ENCODE data around the gene CTSS. TPM values are rescaled to one million over a fixed set of nuclear protein-coding genes. Genes with fewer than 3 reads are reported as not detected.
"Not testable (repeated sequence)": the region's sequence is repeated elsewhere in the genome, so short reads cannot be mapped to it uniquely, and the experiment has no call there.

Gene CTSS
- polyA plus RNA-seq, 4 donors = 34.0 to 128 (median 69.6) TPM

- WGBS, 3 donors = 85 to 90% (median 89%) methylated on average over 4 of the region's 4 CpGs
- no peak for FAIRE-seq
- no peaks in the 10 kb centered on the region for H3K4me1 ChIP-seq (ENCODE audit: control insufficient read depth in 3 of 3, insufficient read depth in 2 of 3, low read depth in 1 of 3, low read length in 2 of 3)
These were observed 6.7 kb upstream of the CTSS start for GRCh38 chr1:150772326-150772725.

GRCh38 chr1:150767704-150768103 lies 2.1 kb upstream of the CTSS start:
- H3K9me3 ChIP-seq (ENCODE audit: control insufficient read depth in 2 of 2, insufficient read depth in 1 of 2, low read depth in 1 of 2, low read length in 1 of 2); DNase-seq; H3K27me3 ChIP-seq (ENCODE audit: control insufficient read depth in 3 of 3, insufficient read depth in 3 of 3, low read length in 3 of 3); H3K4me1 ChIP-seq (ENCODE audit: control insufficient read depth in 3 of 3, insufficient read depth in 2 of 3, low read depth in 1 of 3, low read length in 2 of 3); H3K27ac ChIP-seq (ENCODE audit: low read depth in 1 of 3, low read length in 2 of 3); FAIRE-seq; H3K36me3 ChIP-seq (ENCODE audit: control insufficient read depth in 3 of 3, insufficient read depth in 2 of 3, low read depth in 1 of 3, low read length in 3 of 3); H3K4me3 ChIP-seq (ENCODE audit: low read depth in 1 of 3, low read length in 3 of 3): not testable (repeated sequence)
- 50 to 89% (median 80%) methylated on average over 1 of the region's 1 CpG for WGBS, 3 donors

More at GRCh38 chr1:150772326-150772725, 6.7 kb upstream of the CTSS start:
- no peak overlapping the region for H3K4me3 ChIP-seq (ENCODE audit: low read depth in 1 of 3, low read length in 3 of 3)
- no peak for DNase-seq
- no peaks in the 10 kb centered on the region for H3K9me3 ChIP-seq (ENCODE audit: control insufficient read depth in 2 of 2, insufficient read depth in 1 of 2, low read depth in 1 of 2, low read length in 1 of 2)
- no peaks in the 10 kb centered on the region for H3K36me3 ChIP-seq (ENCODE audit: control insufficient read depth in 3 of 3, insufficient read depth in 2 of 3, low read depth in 1 of 3, low read length in 3 of 3)
- H3K27me3 ChIP-seq (ENCODE audit: control insufficient read depth in 3 of 3, insufficient read depth in 3 of 3, low read length in 3 of 3) = no peaks in the 10 kb centered on the region
- H3K27ac ChIP-seq (ENCODE audit: low read depth in 1 of 3, low read length in 2 of 3) = no peak overlapping the region

GRCh38 chr1:150765977-150766301 lies 361 bp upstream of the CTSS start:
- not testable (repeated sequence) for FAIRE-seq; DNase-seq; H3K9me3 ChIP-seq (ENCODE audit: control insufficient read depth in 2 of 2, insufficient read depth in 1 of 2, low read depth in 1 of 2, low read length in 1 of 2); H3K4me3 ChIP-seq (ENCODE audit: low read depth in 1 of 3, low read length in 3 of 3); H3K27me3 ChIP-seq (ENCODE audit: control insufficient read depth in 3 of 3, insufficient read depth in 3 of 3, low read length in 3 of 3); H3K36me3 ChIP-seq (ENCODE audit: control insufficient read depth in 3 of 3, insufficient read depth in 2 of 3, low read depth in 1 of 3, low read length in 3 of 3); H3K4me1 ChIP-seq (ENCODE audit: control insufficient read depth in 3 of 3, insufficient read depth in 2 of 3, low read depth in 1 of 3, low read length in 2 of 3)
- peak overlapping the region; percentile 31 to 89 (median 41) for H3K27ac ChIP-seq (ENCODE audit: low read depth in 1 of 3, low read length in 2 of 3)
- WGBS, 3 donors = 62 to 75% (median 71%) methylated on average over 1 of the region's 1 CpG

DNA sequence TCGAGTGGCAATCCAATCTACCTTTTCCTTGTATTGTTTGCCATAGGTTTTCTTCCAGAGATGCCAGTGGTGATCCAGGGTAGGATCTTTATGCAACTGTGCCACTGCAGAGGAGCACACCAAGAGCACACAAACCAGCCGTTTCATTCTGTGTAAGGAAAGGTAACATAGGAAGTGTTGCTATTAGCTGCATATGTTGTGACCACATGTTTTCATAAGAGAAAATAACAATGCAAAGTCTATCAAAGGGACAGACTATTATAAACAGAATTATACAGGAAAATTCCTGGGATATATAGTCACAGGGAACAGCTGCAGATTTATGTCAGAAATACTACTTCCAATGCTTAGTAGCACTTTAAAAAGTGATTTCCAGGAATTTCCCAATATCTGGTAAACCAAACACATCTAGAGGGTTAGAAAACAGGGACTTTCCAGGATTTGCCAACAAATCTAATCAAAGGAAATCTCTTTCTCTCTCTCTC lies 919 bp downstream of the CTSS start:
- Histone ChIP-seq H3K9me3 (ENCODE audit: control insufficient read depth in 2 of 2, insufficient read depth in 1 of 2, low read depth in 1 of 2, low read length in 1 of 2) (peaks cover 0 to 10% of the 10 kb centered on the region in 2 donors), H3K4me3 (ENCODE audit: low read depth in 1 of 3, low read length in 3 of 3) (peak overlapping the region in 2 of 3 donors; percentile 18 to 49), H3K27me3 (ENCODE audit: control insufficient read depth in 3 of 3, insufficient read depth in 3 of 3, low read length in 3 of 3) (no peaks in the 10 kb centered on the region), H3K36me3 (ENCODE audit: control insufficient read depth in 3 of 3, insufficient read depth in 2 of 3, low read depth in 1 of 3, low read length in 3 of 3) (peaks cover 0 to 3% (median 0%) of the 10 kb centered on the region in 3 donors), H3K4me1 (ENCODE audit: control insufficient read depth in 3 of 3, insufficient read depth in 2 of 3, low read depth in 1 of 3, low read length in 2 of 3) (peaks cover 0 to 2% (median 0%) of the 10 kb centered on the region in 3 donors), H3K27ac (ENCODE audit: low read depth in 1 of 3, low read length in 2 of 3) (peak overlapping the region in 2 of 3 donors; percentile 7 to 32)
- FAIRE-seq = no peak
- 15 to 20% (median 15%) methylated on average over 2 of the region's 2 CpGs for WGBS, 3 donors
- DNase-seq = peak; percentile 36 to 45

- WGBS, 3 donors = 82 to 94% (median 87%) methylated on average over 3 of the region's 3 CpGs
- no peak for FAIRE-seq
- Histone ChIP-seq H3K4me1 (ENCODE audit: control insufficient read depth in 3 of 3, insufficient read depth in 2 of 3, low read depth in 1 of 3, low read length in 2 of 3) (peaks cover 0 to 2% (median 0%) of the 10 kb centered on the region in 3 donors), H3K27me3 (ENCODE audit: control insufficient read depth in 3 of 3, insufficient read depth in 3 of 3, low read length in 3 of 3) (no peaks in the 10 kb centered on the region), H3K36me3 (ENCODE audit: control insufficient read depth in 3 of 3, insufficient read depth in 2 of 3, low read depth in 1 of 3, low read length in 3 of 3) (peaks cover 0 to 3% (median 0%) of the 10 kb centered on the region in 3 donors), H3K4me3 (ENCODE audit: low read depth in 1 of 3, low read length in 3 of 3) (no peak overlapping the region), H3K27ac (ENCODE audit: low read depth in 1 of 3, low read length in 2 of 3) (no peak overlapping the region), H3K9me3 (ENCODE audit: control insufficient read depth in 2 of 2, insufficient read depth in 1 of 2, low read depth in 1 of 2, low read length in 1 of 2) (peaks cover 0 to 10% of the 10 kb centered on the region in 2 donors)
- no peak for DNase-seq
These were observed 2.6 kb downstream of the CTSS start for GRCh38 chr1:150763018-150763417.

DNA sequence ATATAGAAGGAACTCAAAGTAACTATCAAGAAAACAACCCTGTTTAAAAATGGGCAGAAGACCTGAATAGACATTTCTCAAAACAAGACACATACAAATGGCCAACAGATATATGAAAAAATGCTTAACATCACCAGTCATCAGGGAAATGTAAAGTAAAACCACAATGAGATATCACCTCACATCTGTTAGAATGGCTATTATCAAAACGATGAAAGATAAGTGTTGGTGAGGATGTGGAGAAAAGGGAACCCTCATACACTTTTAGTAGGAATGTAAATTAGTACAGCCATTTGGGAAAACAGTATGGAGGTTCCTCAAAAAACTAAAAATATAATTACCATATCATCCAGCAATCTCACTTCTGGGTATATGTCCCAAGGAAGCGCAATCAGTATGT lies 3.0 kb downstream of the CTSS start:
- peaks cover 0 to 10% of the 10 kb centered on the region in 2 donors for H3K9me3 ChIP-seq (ENCODE audit: control insufficient read depth in 2 of 2, insufficient read depth in 1 of 2, low read depth in 1 of 2, low read length in 1 of 2)
- no peak overlapping the region for H3K4me3 ChIP-seq (ENCODE audit: low read depth in 1 of 3, low read length in 3 of 3)
- H3K27ac ChIP-seq (ENCODE audit: low read depth in 1 of 3, low read length in 2 of 3) = no peak overlapping the region
- no peak for FAIRE-seq
- DNase-seq = no peak
- peaks cover 0 to 2% (median 0%) of the 10 kb centered on the region in 3 donors for H3K4me1 ChIP-seq (ENCODE audit: control insufficient read depth in 3 of 3, insufficient read depth in 2 of 3, low read depth in 1 of 3, low read length in 2 of 3)
- H3K36me3 ChIP-seq (ENCODE audit: control insufficient read depth in 3 of 3, insufficient read depth in 2 of 3, low read depth in 1 of 3, low read length in 3 of 3) = peaks cover 0 to 3% (median 0%) of the 10 kb centered on the region in 3 donors
- no peaks in the 10 kb centered on the region for H3K27me3 ChIP-seq (ENCODE audit: control insufficient read depth in 3 of 3, insufficient read depth in 3 of 3, low read length in 3 of 3)
- 77 to 83% (median 81%) methylated on average over 2 of the region's 2 CpGs for WGBS, 3 donors

DNA sequence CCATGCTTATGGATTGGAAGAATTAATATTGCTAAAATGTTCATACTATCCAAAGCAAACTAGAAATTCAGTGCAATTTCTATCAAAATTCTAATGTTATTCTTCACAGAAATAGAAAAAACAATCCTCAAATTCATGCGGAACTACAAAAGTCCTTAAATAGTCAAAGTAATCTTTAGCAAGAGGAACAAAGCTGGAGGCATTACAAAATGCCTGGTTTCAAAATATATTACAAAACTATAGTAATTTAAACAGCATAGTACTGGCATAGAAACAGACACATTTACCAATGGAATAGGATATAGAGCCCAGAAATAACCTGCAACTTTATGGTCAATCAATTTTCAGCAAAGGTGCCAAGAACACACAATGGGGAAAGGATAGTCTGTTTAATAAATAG lies 3.8 kb downstream of the CTSS start:
- Histone ChIP-seq H3K4me3 (ENCODE audit: low read depth in 1 of 3, low read length in 3 of 3) (no peak overlapping the region), H3K27ac (ENCODE audit: low read depth in 1 of 3, low read length in 2 of 3) (no peak overlapping the region), H3K27me3 (ENCODE audit: control insufficient read depth in 3 of 3, insufficient read depth in 3 of 3, low read length in 3 of 3) (no peaks in the 10 kb centered on the region), H3K4me1 (ENCODE audit: control insufficient read depth in 3 of 3, insufficient read depth in 2 of 3, low read depth in 1 of 3, low read length in 2 of 3) (peaks cover 0 to 2% (median 0%) of the 10 kb centered on the region in 3 donors), H3K9me3 (ENCODE audit: control insufficient read depth in 2 of 2, insufficient read depth in 1 of 2, low read depth in 1 of 2, low read length in 1 of 2) (peaks cover 0 to 10% of the 10 kb centered on the region in 2 donors), H3K36me3 (ENCODE audit: control insufficient read depth in 3 of 3, insufficient read depth in 2 of 3, low read depth in 1 of 3, low read length in 3 of 3) (peaks cover 0 to 3% (median 0%) of the 10 kb centered on the region in 3 donors)
- DNase-seq (no peak), FAIRE-seq (no peak)
- 92 to 100% (median 94%) methylated on average over 1 of the region's 1 CpG for WGBS, 3 donors

GRCh38 chr1:150760013-150760412 lies 5.6 kb downstream of the CTSS start:
- H3K36me3 ChIP-seq (ENCODE audit: control insufficient read depth in 3 of 3, insufficient read depth in 2 of 3, low read depth in 1 of 3, low read length in 3 of 3) = peaks cover 0 to 3% (median 0%) of the 10 kb centered on the region in 3 donors
- no peak for FAIRE-seq
- WGBS, 3 donors = 75 to 85% (median 85%) methylated on average over 3 of the region's 3 CpGs

DNA sequence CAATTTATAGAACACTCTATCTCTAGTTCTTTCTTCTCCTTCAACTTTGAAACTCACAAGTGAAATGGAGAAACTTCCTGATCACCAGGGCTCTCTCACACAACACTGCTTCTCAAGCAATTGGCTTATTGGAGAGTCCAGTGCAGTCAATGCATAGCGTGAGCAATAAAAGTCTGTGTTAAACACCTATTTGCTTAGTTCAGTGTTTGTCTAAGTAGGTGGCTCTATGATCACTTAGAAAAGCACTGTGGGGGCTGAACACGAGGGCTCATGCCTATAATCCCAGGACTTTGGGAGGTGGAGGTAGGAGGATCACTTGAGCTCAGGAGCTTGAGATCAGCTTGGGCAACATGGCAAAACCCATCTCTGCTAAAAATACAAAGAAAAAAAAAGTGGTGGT lies 12.2 kb downstream of the CTSS start:
- WGBS, 3 donors = 72 to 87% (median 82%) methylated on average over 2 of the region's 2 CpGs
- Histone ChIP-seq H3K27me3 (ENCODE audit: control insufficient read depth in 3 of 3, insufficient read depth in 3 of 3, low read length in 3 of 3) (no peaks in the 10 kb centered on the region), H3K4me3 (ENCODE audit: low read depth in 1 of 3, low read length in 3 of 3) (no peak overlapping the region), H3K27ac (ENCODE audit: low read depth in 1 of 3, low read length in 2 of 3) (no peak overlapping the region), H3K9me3 (ENCODE audit: control insufficient read depth in 2 of 2, insufficient read depth in 1 of 2, low read depth in 1 of 2, low read length in 1 of 2) (no peaks in the 10 kb centered on the region), H3K4me1 (ENCODE audit: control insufficient read depth in 3 of 3, insufficient read depth in 2 of 3, low read depth in 1 of 3, low read length in 2 of 3) (no peaks in the 10 kb centered on the region), H3K36me3 (ENCODE audit: control insufficient read depth in 3 of 3, insufficient read depth in 2 of 3, low read depth in 1 of 3, low read length in 3 of 3) (peaks cover 4 to 19% (median 6%) of the 10 kb centered on the region in 3 donors)
- DNase-seq (peak in 1 of 2 donors; percentile 42), FAIRE-seq (no peak)

More at GRCh38 chr1:150760013-150760412, 5.6 kb downstream of the CTSS start:
- DNase-seq = no peak
- Histone ChIP-seq H3K9me3 (ENCODE audit: control insufficient read depth in 2 of 2, insufficient read depth in 1 of 2, low read depth in 1 of 2, low read length in 1 of 2) (peaks cover 0 to 10% of the 10 kb centered on the region in 2 donors), H3K27ac (ENCODE audit: low read depth in 1 of 3, low read length in 2 of 3) (no peak overlapping the region), H3K27me3 (ENCODE audit: control insufficient read depth in 3 of 3, insufficient read depth in 3 of 3, low read length in 3 of 3) (no peaks in the 10 kb centered on the region), H3K4me1 (ENCODE audit: control insufficient read depth in 3 of 3, insufficient read depth in 2 of 3, low read depth in 1 of 3, low read length in 2 of 3) (peaks cover 0 to 2% (median 0%) of the 10 kb centered on the region in 3 donors), H3K4me3 (ENCODE audit: low read depth in 1 of 3, low read length in 3 of 3) (no peak overlapping the region)

Measured in small intestine (tissue), 7 donors.